Measurements from ENCODE around the gene PLA2G4D. TPM values are rescaled to one million over a fixed set of nuclear protein-coding genes. Genes with fewer than 3 reads are reported as not detected.

The PLA2G4D gene
- polyA plus RNA-seq, 1 of the 3 experiments (the other 2 are of a cell fraction): not detected

- no peaks in the 10 kb centered on the region for H4K20me1 ChIP-seq (ENCODE audit: insufficient read depth)
- no peak overlapping the region for H3K4me3 ChIP-seq (ENCODE audit: low read depth in 2 of 2, low read length in 1 of 2)
- ChIA-PET CTCF (interaction anchor here (1.4 to 17.2 kb wide), 4 partner anchors 11 to 84 kb away, joined by 3 to 293 read pairs (median 4); no protein-coding TSS in a partner anchor), POLR2A (no interaction called here)
- H3K27ac ChIP-seq (ENCODE audit: low read depth in 2 of 2, low read length in 1 of 2): no peak overlapping the region
- DNase-seq: no peak
- H3K9ac ChIP-seq: no peak overlapping the region
- no peak overlapping the region for H2AFZ ChIP-seq (ENCODE audit: low read depth)
- 77% methylated on average over 5 of the region's 6 CpGs for WGBS (ENCODE audit: low lambda C conversion rate)
- H3K4me2 ChIP-seq: no peak overlapping the region
- no peaks in the 10 kb centered on the region for H3K9me3 ChIP-seq
- H3K4me1 ChIP-seq (ENCODE audit: control insufficient read depth in 1 of 2, insufficient read depth in 2 of 2, low read depth in 1 of 2, low read length in 1 of 2): no peaks in the 10 kb centered on the region
- H3K27me3 ChIP-seq (ENCODE audit: insufficient read depth): no peaks in the 10 kb centered on the region
- no peaks in the 10 kb centered on the region for H3F3A ChIP-seq (replicated peaks; ENCODE audit: insufficient read depth)
- H3K36me3 ChIP-seq (replicated peaks in 1 of 2; ENCODE audit: control insufficient read depth in 1 of 2, insufficient read depth in 2 of 2, low read length in 1 of 2): no peaks in the 10 kb centered on the region
- H3K9me2 ChIP-seq: no peaks in the 10 kb centered on the region
- TF ChIP-seq MEF2A (IDR thresholded peaks at IDR 0.05; ENCODE audit: borderline replicate concordance, low read depth): no peak
- TF ChIP-seq FOXM1 (IDR thresholded peaks at IDR 0.05; ENCODE audit: low read depth): no peak
- TF ChIP-seq TCF12 (IDR thresholded peaks at IDR 0.05): no peak
- TF ChIP-seq, protein P1, sequence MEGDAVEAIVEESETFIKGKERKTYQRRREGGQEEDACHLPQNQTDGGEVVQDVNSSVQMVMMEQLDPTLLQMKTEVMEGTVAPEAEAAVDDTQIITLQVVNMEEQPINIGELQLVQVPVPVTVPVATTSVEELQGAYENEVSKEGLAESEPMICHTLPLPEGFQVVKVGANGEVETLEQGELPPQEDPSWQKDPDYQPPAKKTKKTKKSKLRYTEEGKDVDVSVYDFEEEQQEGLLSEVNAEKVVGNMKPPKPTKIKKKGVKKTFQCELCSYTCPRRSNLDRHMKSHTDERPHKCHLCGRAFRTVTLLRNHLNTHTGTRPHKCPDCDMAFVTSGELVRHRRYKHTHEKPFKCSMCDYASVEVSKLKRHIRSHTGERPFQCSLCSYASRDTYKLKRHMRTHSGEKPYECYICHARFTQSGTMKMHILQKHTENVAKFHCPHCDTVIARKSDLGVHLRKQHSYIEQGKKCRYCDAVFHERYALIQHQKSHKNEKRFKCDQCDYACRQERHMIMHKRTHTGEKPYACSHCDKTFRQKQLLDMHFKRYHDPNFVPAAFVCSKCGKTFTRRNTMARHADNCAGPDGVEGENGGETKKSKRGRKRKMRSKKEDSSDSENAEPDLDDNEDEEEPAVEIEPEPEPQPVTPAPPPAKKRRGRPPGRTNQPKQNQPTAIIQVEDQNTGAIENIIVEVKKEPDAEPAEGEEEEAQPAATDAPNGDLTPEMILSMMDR (IDR thresholded peaks at IDR 0.05): no peak
- TF ChIP-seq SIN3A (IDR thresholded peaks at IDR 0.05; ENCODE audit: borderline replicate concordance, low read depth, low read length): no peak
- TF ChIP-seq, protein P2, sequence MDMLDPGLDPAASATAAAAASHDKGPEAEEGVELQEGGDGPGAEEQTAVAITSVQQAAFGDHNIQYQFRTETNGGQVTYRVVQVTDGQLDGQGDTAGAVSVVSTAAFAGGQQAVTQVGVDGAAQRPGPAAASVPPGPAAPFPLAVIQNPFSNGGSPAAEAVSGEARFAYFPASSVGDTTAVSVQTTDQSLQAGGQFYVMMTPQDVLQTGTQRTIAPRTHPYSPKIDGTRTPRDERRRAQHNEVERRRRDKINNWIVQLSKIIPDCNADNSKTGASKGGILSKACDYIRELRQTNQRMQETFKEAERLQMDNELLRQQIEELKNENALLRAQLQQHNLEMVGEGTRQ (IDR thresholded peaks at IDR 0.05; ENCODE audit: borderline replicate concordance, low read depth, low read length): no peak
- no peaks in the 10 kb centered on the region for H3K79me2 ChIP-seq (ENCODE audit: insufficient read depth)
These were observed 20.9 kb downstream of the PLA2G4D start for GRCh38 chr15:42073418-42073817.

DNA sequence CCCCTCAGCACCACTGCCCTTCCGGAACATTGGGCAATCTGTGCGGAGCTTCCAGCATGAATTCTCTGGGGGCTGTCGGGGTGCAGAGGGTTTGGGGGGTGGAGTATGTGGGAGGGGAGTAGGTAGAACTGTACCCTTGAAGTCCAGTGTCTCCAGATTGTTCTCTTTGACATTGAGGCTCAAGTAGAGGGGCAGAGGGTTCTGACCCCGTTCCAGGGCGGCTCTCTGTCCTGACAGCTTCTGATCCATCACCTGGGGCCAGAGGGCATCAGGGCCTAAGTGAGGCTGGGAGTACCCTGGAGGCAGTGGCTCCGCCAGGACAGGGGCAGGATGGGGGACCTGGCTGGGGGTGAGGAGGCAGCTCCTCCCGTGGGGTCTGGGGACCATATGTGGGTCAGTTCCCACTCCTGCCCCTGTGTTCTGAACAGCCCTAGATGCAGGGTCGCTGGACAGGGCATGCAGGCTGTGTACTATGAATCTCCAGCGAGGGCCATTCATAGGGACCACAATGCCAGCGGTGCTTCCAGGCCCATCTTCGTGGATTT, 22.1 kb downstream of the PLA2G4D start:
- Histone ChIP-seq H3K27ac (ENCODE audit: low read depth in 2 of 2, low read length in 1 of 2) (no peak overlapping the region), H4K20me1 (ENCODE audit: insufficient read depth) (no peaks in the 10 kb centered on the region), H3K9ac (no peak overlapping the region), H3K9me2 (no peaks in the 10 kb centered on the region), H3K4me2 (no peak overlapping the region), H3K4me3 (ENCODE audit: low read depth in 2 of 2, low read length in 1 of 2) (no peak overlapping the region), H3K36me3 (replicated peaks in 1 of 2; ENCODE audit: control insufficient read depth in 1 of 2, insufficient read depth in 2 of 2, low read length in 1 of 2) (no peaks in the 10 kb centered on the region), H3K27me3 (ENCODE audit: insufficient read depth) (no peaks in the 10 kb centered on the region), H3F3A (replicated peaks; ENCODE audit: insufficient read depth) (no peaks in the 10 kb centered on the region), H3K4me1 (ENCODE audit: control insufficient read depth in 1 of 2, insufficient read depth in 2 of 2, low read depth in 1 of 2, low read length in 1 of 2) (no peaks in the 10 kb centered on the region), H3K79me2 (ENCODE audit: insufficient read depth) (no peaks in the 10 kb centered on the region), H2AFZ (ENCODE audit: low read depth) (no peak overlapping the region), H3K9me3 (no peaks in the 10 kb centered on the region)
- POLR2A ChIA-PET: no interaction called here
- 14% methylated on average over 2 of the region's 11 CpGs for WGBS (ENCODE audit: low lambda C conversion rate)
- TF ChIP-seq MEF2A (IDR thresholded peaks at IDR 0.05; ENCODE audit: borderline replicate concordance, low read depth) (no peak), ELF1 (IDR thresholded peaks at IDR 0.05) (no peak), GATA2 (CRISPR knock-in tag; IDR thresholded peaks at IDR 0.05) (no peak), NFIC (IDR thresholded peaks at IDR 0.05; ENCODE audit: borderline replicate concordance) (no peak), TCF12 (IDR thresholded peaks at IDR 0.05) (no peak), SIN3A (IDR thresholded peaks at IDR 0.05; ENCODE audit: borderline replicate concordance, low read depth, low read length) (no peak), RCOR1 (IDR thresholded peaks at IDR 0.05; ENCODE audit: low read length) (no peak), JUND (IDR thresholded peaks at IDR 0.05) (no peak), EP300 (IDR thresholded peaks at IDR 0.05; ENCODE audit: borderline replicate concordance in 1 of 2, low read depth in 1 of 2, low read length in 1 of 2) (no peak)
- DNase-seq: no peak
- CTCF ChIA-PET: interaction anchor here (0.8 to 17.2 kb wide), 5 partner anchors 12 to 83 kb away, joined by 3 to 293 read pairs (median 4); no protein-coding TSS in a partner anchor

Measured in SK-N-SH (cell line).